Thyroid gland (tissue), 4 donors: ENCODE data around the gene SNORC. TPM values are rescaled to one million over a fixed set of nuclear protein-coding genes. Genes with fewer than 3 reads are reported as not detected.

Experiments used
- DNase-seq, 2 donors: peaks; one replicate each; pipeline ENCODE4 v3.0.0-alpha.2; 2019
- H3K27ac ChIP-seq, 3 donors: fragments of 200-600 bp; sonication (generic); 1 replicate in 2 of 3; 2 replicates in 1 of 3; pipeline ENCODE4 v1.5.1; 2016 to 2019; ENCODE audit warnings: mild to moderate bottlenecking in 1 of 3, moderate library complexity in 1 of 3
- H3K27me3 ChIP-seq: fragments of 200-600 bp; sonication (generic); one replicate; pipeline ENCODE4 v1.5.1; 2019
- H3K36me3 ChIP-seq, 2 donors: fragments of 200-600 bp; sonication (generic); one replicate each; pipeline ENCODE4 v1.5.1; 2016 to 2019
- H3K4me1 ChIP-seq, 2 donors: fragments of 200-600 bp; sonication (generic); one replicate each; pipeline ENCODE4 v1.5.1; 2017 to 2019
- H3K4me3 ChIP-seq, 3 donors: fragments of 200-600 bp; sonication (generic); replicated peaks in 1 of 3; 1 replicate in 2 of 3; 2 replicates in 1 of 3; pipeline ENCODE4 v1.5.1; 2016; ENCODE audit warnings: mild to moderate bottlenecking in 1 of 3
- H3K9me3 ChIP-seq: fragments of 200-600 bp; sonication (generic); one replicate; pipeline ENCODE4 v1.5.1; 2017
- POLR2A ChIP-seq, 2 donors: fragments of 450-650 bp; IDR thresholded peaks; one replicate each; pipeline ENCODE4 v1.6.1; 2017; ENCODE audit warnings: antibody characterized with exemption in 2 of 2, mild to moderate bottlenecking in 2 of 2, moderate library complexity in 1 of 2
- WGBS, 2 donors: methylation state at CpG; one replicate each; pipeline ENCODE4 v1.1.5; 2017; 5-methylcytosine and 5-hydroxymethylcytosine counted together
- intact Hi-C: fragments of 100-400 bp; cut with DNase I; formaldehyde crosslinking; loops from one replicate; pipeline ENCODE4 v1.15.1; 2023
- total RNA-seq, 4 donors: library from RNA; depleted of rRNA; stranded (reverse); fragments of >200 nt; gene quantifications; one replicate each; pipeline ENCODE4 v1.2.3, GENCODE V29; 2016
- TF ChIP-seq, protein P1 (sequence below), 6 experiments: fragments of 200-600 bp in 3 of 6; fragments of 450-650 bp in 3 of 6; sonication (generic) in 3 of 6; IDR thresholded peaks; one replicate each; pipeline ENCODE4 v1.5.1; 2016 to 2019; ENCODE audit warnings: antibody characterized with exemption in 6 of 6, mild to moderate bottlenecking in 2 of 6, inconsistent platforms in 1 of 6, moderate library complexity in 1 of 6

SNORC gene
- total RNA-seq, 4 donors from 2014 or later: 0.45 to 1.9 (median 0.79) TPM; not detected in 1

DNA sequence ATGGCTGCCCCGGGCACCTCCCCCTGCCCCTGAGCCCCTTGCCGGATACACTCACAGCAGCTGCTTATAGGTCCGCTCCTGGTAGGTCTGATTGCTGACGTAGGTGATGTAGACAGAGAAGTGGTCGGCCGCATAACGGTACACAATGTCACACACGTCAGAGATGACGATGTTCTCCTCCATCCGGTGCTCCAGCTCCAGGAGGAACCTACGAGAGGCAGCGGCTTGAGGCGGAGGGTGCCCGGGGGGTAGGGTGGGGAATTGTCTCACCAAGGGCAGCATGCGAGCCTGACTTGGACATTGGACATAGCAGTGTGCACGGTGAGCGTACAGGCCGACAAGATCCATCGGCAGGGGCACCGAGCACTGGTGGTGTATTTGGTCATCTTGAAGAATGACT is 22.8 kb downstream of the SNORC start:
- TF ChIP-seq, protein P1, sequence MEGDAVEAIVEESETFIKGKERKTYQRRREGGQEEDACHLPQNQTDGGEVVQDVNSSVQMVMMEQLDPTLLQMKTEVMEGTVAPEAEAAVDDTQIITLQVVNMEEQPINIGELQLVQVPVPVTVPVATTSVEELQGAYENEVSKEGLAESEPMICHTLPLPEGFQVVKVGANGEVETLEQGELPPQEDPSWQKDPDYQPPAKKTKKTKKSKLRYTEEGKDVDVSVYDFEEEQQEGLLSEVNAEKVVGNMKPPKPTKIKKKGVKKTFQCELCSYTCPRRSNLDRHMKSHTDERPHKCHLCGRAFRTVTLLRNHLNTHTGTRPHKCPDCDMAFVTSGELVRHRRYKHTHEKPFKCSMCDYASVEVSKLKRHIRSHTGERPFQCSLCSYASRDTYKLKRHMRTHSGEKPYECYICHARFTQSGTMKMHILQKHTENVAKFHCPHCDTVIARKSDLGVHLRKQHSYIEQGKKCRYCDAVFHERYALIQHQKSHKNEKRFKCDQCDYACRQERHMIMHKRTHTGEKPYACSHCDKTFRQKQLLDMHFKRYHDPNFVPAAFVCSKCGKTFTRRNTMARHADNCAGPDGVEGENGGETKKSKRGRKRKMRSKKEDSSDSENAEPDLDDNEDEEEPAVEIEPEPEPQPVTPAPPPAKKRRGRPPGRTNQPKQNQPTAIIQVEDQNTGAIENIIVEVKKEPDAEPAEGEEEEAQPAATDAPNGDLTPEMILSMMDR (IDR thresholded peaks at IDR 0.05): no peak
- no peak for TF ChIP-seq POLR2A (IDR thresholded peaks at IDR 0.05)
- no peak for DNase-seq
- H3K4me1 ChIP-seq: peaks cover 3 to 4% of the 10 kb centered on the region in 2 donors
- no peak overlapping the region for H3K4me3 ChIP-seq
- no peaks in the 10 kb centered on the region for H3K9me3 ChIP-seq
- H3K27me3 ChIP-seq: no peaks in the 10 kb centered on the region
- no peaks in the 10 kb centered on the region for H3K36me3 ChIP-seq
- 91 to 94% methylated on average over 10 to 20 of the region's 20 CpGs for whole genome bisulfite sequencing, 2 donors
- no peak overlapping the region for H3K27ac ChIP-seq
- intact Hi-C loops: no loop called here

DNA sequence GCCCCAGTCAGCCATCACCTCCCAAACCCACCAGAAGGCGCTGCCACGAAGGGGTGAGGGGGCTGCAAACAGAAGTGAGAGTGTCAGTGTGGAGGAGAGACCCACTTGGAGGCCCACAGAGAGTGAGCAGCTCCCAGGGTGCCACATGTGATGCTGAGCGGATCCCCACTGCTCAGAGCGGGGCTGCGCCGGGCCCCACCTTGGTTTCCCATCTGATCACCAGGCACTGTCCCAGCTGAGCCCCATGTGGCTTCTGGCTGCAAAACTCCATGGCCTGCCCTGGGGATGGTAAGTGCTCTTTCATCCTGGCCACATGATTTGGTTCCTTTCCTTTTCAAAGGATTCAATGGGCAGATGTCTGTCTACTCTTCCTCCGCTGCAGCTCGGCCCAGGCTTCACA is 23.8 kb downstream of the SNORC start:
- WGBS, 2 donors: 88 to 94% methylated on average over 4 to 7 of the region's 8 CpGs
- H3K9me3 ChIP-seq: no peaks in the 10 kb centered on the region
- intact Hi-C loops: no loop called here
- no peak for TF ChIP-seq POLR2A (IDR thresholded peaks at IDR 0.05)
- TF ChIP-seq, protein P1 (IDR thresholded peaks at IDR 0.05): no peak
- H3K27ac ChIP-seq: no peak overlapping the region
- no peak for DNase-seq
- no peaks in the 10 kb centered on the region for H3K36me3 ChIP-seq
- H3K4me1 ChIP-seq: peaks cover 3 to 4% of the 10 kb centered on the region in 2 donors
- H3K27me3 ChIP-seq: no peaks in the 10 kb centered on the region
- H3K4me3 ChIP-seq: no peak overlapping the region

DNA sequence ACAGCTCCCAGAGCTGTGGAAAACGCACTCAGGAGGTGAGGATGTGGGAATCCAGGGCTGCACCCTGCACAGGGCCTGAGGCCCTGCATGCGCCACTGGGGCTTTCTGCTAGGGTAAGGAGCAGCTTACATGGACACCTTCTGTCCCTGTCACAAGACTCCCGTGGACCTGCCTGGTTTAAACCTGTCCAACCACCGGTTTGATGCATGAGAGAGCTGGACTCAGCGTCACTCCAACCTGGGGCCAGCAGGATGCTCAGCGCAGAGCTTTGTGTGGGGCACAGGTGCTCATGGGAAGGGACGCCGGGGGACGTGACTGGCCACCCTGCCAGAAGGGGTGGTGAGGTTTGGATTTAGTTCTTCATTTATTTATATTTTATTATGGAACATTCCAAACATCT is 24.2 kb downstream of the SNORC start:
- Histone ChIP-seq H3K4me3 (no peak overlapping the region), H3K4me1 (peaks cover 3 to 4% of the 10 kb centered on the region in 2 donors), H3K36me3 (no peaks in the 10 kb centered on the region), H3K27ac (no peak overlapping the region), H3K27me3 (no peaks in the 10 kb centered on the region), H3K9me3 (no peaks in the 10 kb centered on the region)
- no peak for DNase-seq
- intact Hi-C loops: no loop called here
- WGBS, 2 donors: 81 to 92% methylated on average over 9 of the region's 9 CpGs
- TF ChIP-seq, protein P1 (IDR thresholded peaks at IDR 0.05): no peak
- TF ChIP-seq POLR2A (IDR thresholded peaks at IDR 0.05): no peak

DNA sequence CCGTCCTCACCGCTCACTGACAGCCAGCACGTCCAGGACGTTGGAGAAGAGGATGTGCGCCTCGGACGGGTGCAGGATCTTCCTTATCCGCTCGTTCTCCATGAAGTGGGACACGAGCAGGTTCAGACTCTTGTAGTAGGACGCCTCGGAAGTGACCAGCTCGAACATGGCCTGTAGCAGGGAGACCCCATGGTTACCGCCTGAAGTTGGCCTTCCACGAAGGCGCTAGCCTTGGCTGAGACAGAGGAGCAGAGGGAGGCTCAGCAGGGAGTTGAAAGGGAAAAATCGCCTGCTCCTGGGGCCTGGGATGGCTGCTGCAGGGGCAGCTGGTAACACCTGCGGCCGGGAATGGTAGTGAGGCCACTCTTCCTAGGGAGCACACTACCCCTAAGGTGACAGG is 24.7 kb downstream of the SNORC start:
- no peaks in the 10 kb centered on the region for H3K36me3 ChIP-seq
- DNase-seq: no peak
- no peak overlapping the region for H3K4me3 ChIP-seq
- H3K9me3 ChIP-seq: no peaks in the 10 kb centered on the region
- intact Hi-C loops: no loop called here
- TF ChIP-seq POLR2A (IDR thresholded peaks at IDR 0.05): no peak
- H3K27me3 ChIP-seq: no peaks in the 10 kb centered on the region
- no peak overlapping the region for H3K27ac ChIP-seq
- WGBS, 2 donors: 85 to 90% methylated on average over 14 to 19 of the region's 19 CpGs
- peaks cover 3 to 4% of the 10 kb centered on the region in 2 donors for H3K4me1 ChIP-seq

DNA sequence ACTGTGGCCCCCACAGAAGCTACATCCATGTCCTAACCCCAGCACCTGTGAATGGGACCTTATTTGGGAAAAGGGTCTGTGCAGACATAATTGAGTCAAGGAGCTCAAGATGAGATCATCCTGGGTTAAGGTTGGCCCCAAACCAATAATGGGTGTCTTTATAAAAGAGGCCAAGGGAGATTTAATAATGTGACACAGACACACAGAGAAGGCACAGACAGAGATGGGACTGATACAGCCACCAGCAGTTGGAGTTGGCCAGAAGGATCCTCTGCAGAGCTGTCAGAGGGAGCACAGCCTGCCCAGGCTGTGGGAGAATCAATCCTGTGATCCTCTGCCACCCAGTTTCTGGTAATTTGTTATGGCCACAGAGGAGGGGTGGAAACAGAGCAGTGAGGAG is 26.0 kb downstream of the SNORC start:
- H3K4me3 ChIP-seq: no peak overlapping the region
- no peaks in the 10 kb centered on the region for H3K9me3 ChIP-seq
- H3K27ac ChIP-seq: no peak overlapping the region
- H3K36me3 ChIP-seq: no peaks in the 10 kb centered on the region
- intact Hi-C loops: no loop called here
- TF ChIP-seq POLR2A (IDR thresholded peaks at IDR 0.05): no peak
- TF ChIP-seq, protein P1 (IDR thresholded peaks at IDR 0.05): no peak
- H3K27me3 ChIP-seq: no peaks in the 10 kb centered on the region
- no peak for DNase-seq
- H3K4me1 ChIP-seq: peaks cover 0 to 2% of the 10 kb centered on the region in 2 donors
